IMR-90 (cell line): ENCODE data around the gene PTH1R.

Experiments
- BHLHE40 ChIP-seq: fragments of 150-350 bp; IDR thresholded peaks from 2 replicates; pipeline ENCODE4 v1.6.1; 2016; ENCODE audit warnings: mild to moderate bottlenecking, low read depth, low read length
- CEBPB ChIP-seq: IDR thresholded peaks from 2 replicates; pipeline ENCODE4 v1.6.1; 2012; ENCODE audit warnings: low read depth, low read length, improper control_type of control experiment
- CHD1 ChIP-seq: IDR thresholded peaks from 2 replicates; pipeline ENCODE4 v1.6.1; 2012; ENCODE audit warnings: low read depth, low read length, improper control_type of control experiment
- CTCF ChIP-seq: conservative IDR thresholded peaks from 2 replicates; pipeline ENCODE4 v1.5.1; 2012; ENCODE audit warnings: mild to moderate bottlenecking, low read depth, low read length, improper control_type of control experiment
- MAFK ChIP-seq: IDR thresholded peaks from 2 replicates; pipeline ENCODE4 v1.6.1; 2012; ENCODE audit warnings: low read depth, low read length, improper control_type of control experiment
- MAZ ChIP-seq: IDR thresholded peaks from 2 replicates; pipeline ENCODE4 v1.6.1; 2012; ENCODE audit warnings: low read depth, mild to moderate bottlenecking, low read length, improper control_type of control experiment, moderate library complexity, borderline replicate concordance
- MXI1 ChIP-seq: IDR thresholded peaks from 2 replicates; pipeline ENCODE4 v1.6.1; 2012; ENCODE audit warnings: low read depth, mild to moderate bottlenecking, low read length, moderate library complexity, borderline replicate concordance
- NFE2L2 ChIP-seq: fragments of 150-350 bp; IDR thresholded peaks from 2 replicates; pipeline ENCODE4 v1.6.1; 2016; ENCODE audit warnings: low read depth, mild to moderate bottlenecking, low read length
- POLR2A ChIP-seq: IDR thresholded peaks from 2 replicates; pipeline ENCODE4 v1.6.1; 2012; ENCODE audit warnings: mild to moderate bottlenecking, low read depth, low read length
- RAD21 ChIP-seq: IDR thresholded peaks from 2 replicates; pipeline ENCODE4 v1.6.1; 2012; ENCODE audit warnings: low read length, improper control_type of control experiment
- RCOR1 ChIP-seq: IDR thresholded peaks from 2 replicates; pipeline ENCODE4 v1.6.1; 2012; ENCODE audit warnings: mild to moderate bottlenecking, low read length, improper control_type of control experiment; ENCODE audit not compliant: insufficient replicate concordance
- RFX5 ChIP-seq: IDR thresholded peaks from 2 replicates; pipeline ENCODE4 v1.8.0; 2012; ENCODE audit warnings: low read depth, mild to moderate bottlenecking, low read length, moderate library complexity
- SMC3 ChIP-seq: fragments of 150-350 bp; IDR thresholded peaks from 2 replicates; pipeline ENCODE4 v1.6.1; 2016; ENCODE audit warnings: low read depth, mild to moderate bottlenecking, antibody characterized with exemption, low read length, moderate library complexity
- TF ChIP-seq, protein P1 (sequence below): fragments of 150-350 bp; IDR thresholded peaks from 2 replicates; pipeline ENCODE4 v1.6.1; 2017; ENCODE audit warnings: mild to moderate bottlenecking, antibody characterized with exemption, low read length, low read depth

DNA sequence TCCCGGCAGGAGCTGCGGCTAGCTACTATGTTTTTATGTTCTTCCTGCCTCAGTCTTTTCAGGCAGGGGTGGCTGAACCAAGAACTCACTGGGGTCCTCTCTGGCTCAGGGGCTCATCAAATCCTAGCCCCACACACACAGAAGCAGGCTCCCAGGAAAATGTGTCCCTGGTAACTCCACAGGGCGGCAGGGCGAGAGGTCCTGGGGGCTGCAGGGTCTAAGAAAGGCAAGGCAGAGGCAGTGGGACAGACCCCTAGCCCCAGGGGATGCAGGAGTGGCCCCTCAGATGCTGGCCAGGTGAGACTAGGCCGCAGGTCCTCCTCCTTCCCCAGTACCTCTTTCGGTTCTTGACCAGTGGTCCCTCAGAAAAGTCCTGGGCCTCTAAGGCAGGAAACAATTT is 48.9 kb downstream of the PTH1R start:
- TF ChIP-seq, protein P1, sequence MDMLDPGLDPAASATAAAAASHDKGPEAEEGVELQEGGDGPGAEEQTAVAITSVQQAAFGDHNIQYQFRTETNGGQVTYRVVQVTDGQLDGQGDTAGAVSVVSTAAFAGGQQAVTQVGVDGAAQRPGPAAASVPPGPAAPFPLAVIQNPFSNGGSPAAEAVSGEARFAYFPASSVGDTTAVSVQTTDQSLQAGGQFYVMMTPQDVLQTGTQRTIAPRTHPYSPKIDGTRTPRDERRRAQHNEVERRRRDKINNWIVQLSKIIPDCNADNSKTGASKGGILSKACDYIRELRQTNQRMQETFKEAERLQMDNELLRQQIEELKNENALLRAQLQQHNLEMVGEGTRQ, result no peak
- TF ChIP-seq POLR2A (no peak), CTCF (no peak), MAFK (no peak), CHD1 (no peak), MAZ (no peak), RAD21 (no peak), SMC3 (no peak), NFE2L2 (no peak), BHLHE40 (no peak), RFX5 (no peak), MXI1 (no peak), RCOR1 (no peak), CEBPB (no peak)
